Esophagus mucosa (tissue), 1 donor: ENCODE measurements around the gene MET. TPM values are rescaled to one million over a fixed set of nuclear protein-coding genes. Genes with fewer than 3 reads are reported as not detected.
"Not testable (repeated sequence)": the region's sequence is repeated elsewhere in the genome, so short reads cannot be mapped to it uniquely, and the experiment has no call there.

Source experiments
- ATAC-seq: fragments of 200-7000 bp; cut with Tn5 transposase; one replicate; pipeline ENCODE4 v1.9.1; 2020
- total RNA-seq: library from RNA; stranded (reverse); gene quantifications from one replicate; pipeline ENCODE4 v1.2.4, GENCODE V29; 2023
- donor health status: DM: yes; HTN: yes; CAD: no.

MET gene
- total RNA-seq, result 10.4 TPM

DNA sequence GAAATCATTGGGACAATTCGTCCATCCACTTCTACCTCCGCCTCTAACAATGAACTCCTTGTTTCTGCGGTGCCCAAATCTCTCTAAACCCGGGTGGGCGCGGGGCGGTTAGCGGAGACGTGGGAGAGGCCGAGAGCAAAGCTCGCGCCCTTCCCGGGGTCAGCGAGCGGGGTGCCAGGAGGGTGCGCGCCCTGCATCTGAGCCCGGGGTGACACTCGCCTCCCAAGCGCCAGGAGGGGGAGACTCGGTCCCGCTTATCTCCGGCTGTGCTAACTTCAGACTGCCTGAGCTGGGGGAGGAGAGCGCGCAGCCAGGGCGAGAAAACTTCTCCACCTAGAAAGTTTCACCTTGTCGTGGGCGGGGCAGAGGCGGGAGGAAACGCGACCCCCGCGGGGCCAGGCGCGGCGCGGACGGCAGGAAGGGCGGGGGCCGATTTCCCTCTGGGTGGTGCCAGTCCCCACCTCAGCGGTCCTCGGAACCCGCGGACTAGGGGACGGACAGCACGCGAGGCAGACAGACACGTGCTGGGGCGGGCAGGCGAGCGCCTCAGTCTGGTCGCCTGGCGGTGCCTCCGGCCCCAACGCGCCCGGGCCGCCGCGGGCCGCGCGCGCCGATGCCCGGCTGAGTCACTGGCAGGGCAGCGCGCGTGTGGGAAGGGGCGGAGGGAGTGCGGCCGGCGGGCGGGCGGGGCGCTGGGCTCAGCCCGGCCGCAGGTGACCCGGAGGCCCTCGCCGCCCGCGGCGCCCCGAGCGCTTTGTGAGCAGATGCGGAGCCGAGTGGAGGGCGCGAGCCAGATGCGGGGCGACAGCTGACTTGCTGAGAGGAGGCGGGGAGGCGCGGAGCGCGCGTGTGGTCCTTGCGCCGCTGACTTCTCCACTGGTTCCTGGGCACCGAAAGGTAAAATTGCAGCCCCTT lies at the start of gene MET:
Gene MET (plus strand): TSS at position 516 of the 915 bp plus-strand sequence. CDS start 26,889 bp downstream, outside the sequence.
- peak; percentile 91 for ATAC-seq

DNA sequence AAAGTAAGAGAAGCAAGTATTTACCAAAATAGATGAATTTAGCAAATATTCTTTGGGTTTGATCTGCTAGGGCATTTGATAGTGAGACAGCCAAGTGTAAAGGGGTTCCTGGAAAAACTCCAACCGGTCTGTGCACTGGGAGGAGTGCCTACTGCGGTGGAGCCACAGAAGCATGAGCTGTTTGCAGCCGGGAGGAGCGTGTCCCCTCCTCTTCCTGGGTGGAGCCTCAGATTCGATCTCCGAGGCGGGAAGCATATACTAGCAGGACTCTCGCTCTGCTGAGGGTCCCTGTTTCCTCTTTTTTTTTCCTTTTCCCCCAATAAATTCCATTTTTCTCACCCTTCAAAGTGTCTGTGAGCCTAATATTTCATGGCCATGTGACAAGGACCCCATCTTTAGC lies 45.1 kb upstream of the MET start:
- ATAC-seq, result no peak

DNA sequence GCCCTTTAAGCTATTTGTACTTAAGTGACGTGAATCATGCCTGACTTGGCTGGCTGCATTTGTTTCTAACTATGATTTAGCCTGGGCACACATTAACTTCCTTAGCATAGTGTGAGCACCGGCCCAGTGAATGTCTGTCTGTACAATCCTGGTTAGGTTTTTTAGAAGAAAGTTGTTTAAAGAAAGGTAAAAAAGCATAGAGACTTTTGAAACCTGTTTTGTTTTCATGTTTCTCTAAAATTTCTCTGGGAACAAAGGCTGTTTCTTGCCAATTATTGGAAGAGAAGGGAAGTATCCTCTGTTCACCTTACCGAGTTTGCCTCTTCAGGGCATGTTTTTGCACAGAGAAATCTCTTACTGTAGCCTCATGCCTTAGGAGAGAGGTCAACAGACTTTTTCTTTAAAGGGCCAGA lies 42.9 kb upstream of the MET start:
- ATAC-seq, result peak; percentile 36

GRCh38 chr7:116630357-116630756 lies 41.6 kb upstream of the MET start:
- no peak for ATAC-seq

GRCh38 chr7:116630932-116631671 lies 40.9 kb upstream of the MET start:
- ATAC-seq, result peak; percentile 97

- no peak for ATAC-seq
Observed at GRCh38 chr7:116631676-116632075, 40.3 kb upstream of the MET start.

DNA sequence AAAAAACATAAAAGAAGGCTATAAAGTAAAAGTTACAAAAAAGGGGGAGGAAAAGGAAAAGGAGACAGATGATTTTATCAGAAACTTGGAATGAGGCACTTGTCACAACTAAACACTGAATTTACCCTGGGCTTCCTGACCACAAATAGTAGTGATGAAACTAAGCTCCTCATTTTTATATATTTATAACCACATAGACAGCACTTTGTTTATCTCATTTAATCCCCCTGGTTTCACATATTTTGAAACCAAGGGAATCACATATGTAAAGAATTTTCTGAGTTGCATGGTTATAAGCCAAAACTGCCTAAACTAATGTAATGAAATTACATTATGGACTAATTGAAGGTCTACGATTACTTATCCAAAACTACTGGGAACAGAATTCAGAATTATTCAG lies 39.6 kb upstream of the MET start:
- no peak for ATAC-seq

GRCh38 chr7:116633131-116633988 lies 38.6 kb upstream of the MET start:
- peak; percentile 40 for ATAC-seq

GRCh38 chr7:116636997-116637396 lies 35.0 kb upstream of the MET start:
- no peak for ATAC-seq

DNA sequence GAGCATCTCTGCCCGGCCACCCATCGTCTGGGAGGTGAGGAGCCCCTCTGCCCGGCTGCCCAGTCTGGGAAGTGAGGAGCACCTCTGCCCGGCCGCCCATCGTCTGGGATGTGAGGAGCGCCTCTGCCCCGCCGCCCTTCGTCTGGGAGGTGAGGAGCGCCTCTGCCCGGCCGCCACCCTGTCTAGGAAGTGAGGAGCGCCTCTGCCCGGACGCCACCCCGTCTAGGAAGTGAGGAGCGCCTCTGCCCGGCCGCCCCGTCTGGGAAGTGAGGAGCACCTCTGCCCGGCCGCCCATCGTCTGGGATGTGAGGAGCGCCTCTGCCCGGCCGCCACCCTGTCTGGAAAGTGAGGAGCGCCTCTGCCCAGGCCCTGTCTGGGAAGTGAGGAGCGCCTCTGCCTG lies 33.4 kb upstream of the MET start:
- ATAC-seq, result not testable (repeated sequence)

- no peak for ATAC-seq
Observed at GRCh38 chr7:116641551-116642153, 30.3 kb upstream of the MET start.

DNA sequence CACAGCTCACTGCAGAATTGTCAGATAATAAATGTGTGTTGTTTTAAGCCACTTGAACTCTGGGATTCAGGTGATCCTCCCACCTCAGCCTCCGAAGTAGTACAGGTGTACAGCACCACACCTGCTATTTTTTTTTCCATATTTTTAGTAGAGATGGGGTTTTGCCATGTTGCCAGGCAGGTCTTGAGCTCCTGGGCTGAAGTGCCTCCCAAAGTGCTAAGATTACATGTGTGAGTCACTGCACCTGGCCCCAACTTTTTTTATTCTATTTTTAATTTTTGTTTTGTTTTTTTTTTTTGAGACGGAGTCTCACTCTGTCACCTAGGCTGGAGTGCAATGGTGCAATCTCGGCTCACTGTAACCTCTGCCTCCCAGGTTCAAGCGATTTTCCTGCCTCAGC lies 28.8 kb upstream of the MET start:
- not testable (repeated sequence) for ATAC-seq

DNA sequence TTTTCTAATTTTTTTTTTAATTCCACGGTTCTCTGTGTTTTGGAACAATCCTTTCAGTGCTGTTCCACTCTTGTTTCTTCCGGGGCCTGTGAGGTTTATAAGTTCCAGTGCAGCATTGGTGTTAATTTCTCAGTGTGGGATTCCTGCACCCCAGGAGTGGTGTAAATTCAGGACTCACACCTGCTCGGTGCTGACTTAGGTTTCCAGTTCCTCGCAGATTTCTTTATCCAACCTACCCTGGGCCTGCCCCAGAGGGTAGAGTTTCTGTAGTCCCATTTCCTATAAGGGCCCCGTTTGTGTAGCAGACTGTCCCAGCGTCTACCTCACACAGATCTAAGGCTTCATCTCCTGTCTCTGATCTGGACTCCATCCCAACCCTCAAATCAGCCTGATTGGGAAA lies 27.4 kb upstream of the MET start:
- no peak for ATAC-seq

- ATAC-seq, result no peak
Observed at GRCh38 chr7:116647290-116647689, 24.7 kb upstream of the MET start.

GRCh38 chr7:116647861-116648260 lies 24.1 kb upstream of the MET start:
- ATAC-seq, result no peak

DNA sequence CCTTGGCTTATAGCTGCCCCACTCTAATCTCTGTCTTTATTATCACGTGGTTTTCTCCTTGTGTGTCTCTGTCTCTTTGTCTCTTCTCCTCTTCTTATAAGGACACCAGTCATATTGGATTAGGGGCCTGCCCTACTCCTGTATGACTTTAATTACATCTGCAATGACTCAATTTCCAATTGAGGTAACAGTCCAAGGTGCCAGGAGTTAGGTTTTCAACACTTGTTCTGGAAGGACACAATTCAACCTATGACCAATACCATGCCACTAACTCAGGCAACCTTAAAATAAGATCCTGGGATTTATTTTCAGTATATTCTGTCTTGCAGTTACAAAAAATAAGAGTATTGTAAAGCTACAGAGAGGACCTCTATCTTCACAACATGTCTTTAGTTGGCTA lies 21.6 kb upstream of the MET start:
- no peak for ATAC-seq

DNA sequence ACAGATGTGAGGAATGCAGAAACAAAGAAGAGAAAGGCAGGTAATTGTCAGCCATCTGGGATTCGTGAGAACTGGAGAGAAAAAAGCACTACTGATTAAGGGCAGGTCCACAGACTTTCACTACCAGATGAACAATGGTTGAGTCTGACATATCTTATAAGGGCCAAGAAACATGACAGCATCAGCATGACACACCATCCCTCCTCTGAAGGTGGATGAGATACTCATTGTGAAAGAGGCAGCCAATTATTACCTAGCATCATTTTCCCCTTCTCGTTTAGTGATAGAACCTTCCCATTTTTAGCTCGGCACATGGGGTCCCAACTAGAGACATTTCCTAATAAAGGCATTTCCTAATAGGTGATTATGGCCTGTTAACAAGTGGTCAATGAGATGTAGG lies 19.2 kb upstream of the MET start:
- ATAC-seq, result peak; percentile 87

GRCh38 chr7:116653204-116653603 lies 18.8 kb upstream of the MET start:
- peak; percentile 98 for ATAC-seq

GRCh38 chr7:116653646-116654045 lies 18.4 kb upstream of the MET start:
- peak; percentile 67 for ATAC-seq

- ATAC-seq, result not testable (repeated sequence)
Observed at GRCh38 chr7:116659248-116659647, 12.7 kb upstream of the MET start.

DNA sequence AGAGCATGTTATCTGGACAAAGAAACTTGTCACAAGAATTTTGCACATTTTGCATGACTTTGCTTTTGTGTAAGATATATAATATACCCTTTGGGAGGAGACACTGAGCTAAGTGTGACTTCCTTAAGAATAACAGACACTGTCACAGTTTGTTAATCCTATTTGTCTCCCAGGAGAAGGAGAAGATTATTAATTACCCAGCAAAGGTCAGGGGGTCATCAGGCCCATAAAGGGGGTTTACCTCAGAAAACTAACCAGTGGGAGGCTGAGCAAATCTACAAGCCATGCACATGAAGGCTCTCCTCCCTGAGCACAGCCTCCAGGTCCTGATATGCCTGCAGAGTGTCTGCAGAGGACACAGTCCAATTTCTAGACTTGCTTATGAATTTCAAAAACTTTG lies 10.1 kb upstream of the MET start:
- no peak for ATAC-seq

- no peak for ATAC-seq
Observed at GRCh38 chr7:116663744-116664143, 8.3 kb upstream of the MET start.
